Uterus (tissue), 4 donors: ENCODE data around the gene ECT2. TPM values are rescaled to one million over a fixed set of nuclear protein-coding genes. Genes with fewer than 3 reads are reported as not detected.
"Not testable (repeated sequence)": the region's sequence is repeated elsewhere in the genome, so short reads cannot be mapped to it uniquely, and the experiment has no call there.

Experiments used
- DNase-seq, 2 donors: peaks; one replicate each; pipeline ENCODE4 v3.0.0-alpha.2; 2019 to 2020
- H3K27ac ChIP-seq, 2 donors: fragments of 200-600 bp; sonication (generic); 1 replicate in 1 of 2; 2 replicates in 1 of 2; pipeline ENCODE4 v1.5.1; 2016 to 2018
- H3K27me3 ChIP-seq, 2 donors: fragments of 200-600 bp; sonication (generic); one replicate each; pipeline ENCODE4 v1.5.1; 2018 to 2019; ENCODE audit warnings: control low read depth in 1 of 2
- H3K36me3 ChIP-seq, 2 donors: fragments of 200-600 bp; sonication (generic); one replicate each; pipeline ENCODE4 v1.5.1; 2019; ENCODE audit warnings: control low read depth in 1 of 2
- H3K4me1 ChIP-seq, 2 donors: fragments of 200-600 bp; sonication (generic); one replicate each; pipeline ENCODE4 v1.5.1; 2018 to 2019; ENCODE audit warnings: control low read depth in 1 of 2
- H3K4me3 ChIP-seq, 2 donors: fragments of 200-600 bp; sonication (generic); 1 replicate in 1 of 2; 2 replicates in 1 of 2; pipeline ENCODE4 v1.5.1; 2018 to 2019; ENCODE audit warnings: mild to moderate bottlenecking in 1 of 2
- H3K9me3 ChIP-seq, 2 donors: fragments of 200-600 bp; sonication (generic); one replicate each; pipeline ENCODE4 v1.5.1; 2019; ENCODE audit warnings: control low read depth in 1 of 2
- POLR2A ChIP-seq, 2 donors: fragments of 450-650 bp; IDR thresholded peaks; one replicate each; pipeline ENCODE4 v1.6.1; 2016; ENCODE audit warnings: antibody characterized with exemption in 2 of 2, mild to moderate bottlenecking in 1 of 2, moderate library complexity in 1 of 2
- intact Hi-C: fragments of 100-400 bp; cut with DNase I; formaldehyde crosslinking; loops from one replicate; pipeline ENCODE4 v1.15.1; 2023; ENCODE audit warnings: low total_unique reads
- total RNA-seq, 4 donors: library from RNA; depleted of rRNA in 3 of 4; stranded (reverse); fragments of >200 nt in 3 of 4; gene quantifications; one replicate each; pipeline versions ENCODE4 v1.1.0 to v1.2.4, GENCODE V29; 2014 to 2023
- TF ChIP-seq, protein P1 (sequence below), 4 experiments: fragments of 200-600 bp in 2 of 4; fragments of 450-650 bp in 2 of 4; sonication (generic) in 2 of 4; IDR thresholded peaks; one replicate each; pipeline ENCODE4 v1.5.1; 2016 to 2019; ENCODE audit warnings: antibody characterized with exemption in 4 of 4, mild to moderate bottlenecking in 2 of 4, moderate library complexity in 1 of 4
- donor health status: DM: yes; HTN: yes; CAD: no.

The ECT2 gene
- total RNA-seq, 4 donors from 2014 or later, result 2.6 to 52.9 (median 4.9) TPM

DNA sequence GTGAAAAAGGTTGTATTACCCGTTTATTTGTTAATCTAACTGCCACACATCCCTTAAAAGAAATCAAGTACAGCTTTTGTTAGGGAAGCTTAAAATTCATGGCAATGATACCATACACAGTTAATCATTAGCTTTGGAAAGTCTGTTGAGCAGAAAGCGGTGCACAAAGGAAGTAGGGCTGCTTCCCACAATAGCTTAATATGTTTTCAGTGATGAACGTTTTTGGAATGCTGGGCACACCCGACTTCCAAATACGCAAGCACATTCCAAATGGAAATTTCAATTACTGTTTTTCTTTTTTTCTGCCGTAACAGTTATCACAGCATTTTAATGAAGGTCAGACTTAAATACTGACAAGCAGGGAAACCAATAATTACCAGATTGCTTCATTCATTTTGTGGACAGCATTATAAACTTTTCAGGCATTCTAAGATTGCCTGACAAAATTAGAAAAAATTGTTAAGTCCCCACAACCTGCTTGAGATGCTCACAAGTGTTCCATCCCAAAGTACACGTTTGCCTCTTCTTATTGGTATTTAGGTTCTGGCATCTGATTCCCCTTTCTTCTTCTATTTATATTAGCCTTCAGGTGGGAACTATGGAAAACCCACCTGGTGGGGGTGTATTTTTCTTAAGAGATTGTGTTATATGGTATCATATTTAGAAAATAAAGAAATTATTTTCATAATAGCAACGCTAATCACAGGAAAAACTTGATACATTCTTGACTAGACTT, 1.1 kb upstream of the ECT2 start:
- no peak for TF ChIP-seq POLR2A (IDR thresholded peaks at IDR 0.05)
- TF ChIP-seq, protein P1, sequence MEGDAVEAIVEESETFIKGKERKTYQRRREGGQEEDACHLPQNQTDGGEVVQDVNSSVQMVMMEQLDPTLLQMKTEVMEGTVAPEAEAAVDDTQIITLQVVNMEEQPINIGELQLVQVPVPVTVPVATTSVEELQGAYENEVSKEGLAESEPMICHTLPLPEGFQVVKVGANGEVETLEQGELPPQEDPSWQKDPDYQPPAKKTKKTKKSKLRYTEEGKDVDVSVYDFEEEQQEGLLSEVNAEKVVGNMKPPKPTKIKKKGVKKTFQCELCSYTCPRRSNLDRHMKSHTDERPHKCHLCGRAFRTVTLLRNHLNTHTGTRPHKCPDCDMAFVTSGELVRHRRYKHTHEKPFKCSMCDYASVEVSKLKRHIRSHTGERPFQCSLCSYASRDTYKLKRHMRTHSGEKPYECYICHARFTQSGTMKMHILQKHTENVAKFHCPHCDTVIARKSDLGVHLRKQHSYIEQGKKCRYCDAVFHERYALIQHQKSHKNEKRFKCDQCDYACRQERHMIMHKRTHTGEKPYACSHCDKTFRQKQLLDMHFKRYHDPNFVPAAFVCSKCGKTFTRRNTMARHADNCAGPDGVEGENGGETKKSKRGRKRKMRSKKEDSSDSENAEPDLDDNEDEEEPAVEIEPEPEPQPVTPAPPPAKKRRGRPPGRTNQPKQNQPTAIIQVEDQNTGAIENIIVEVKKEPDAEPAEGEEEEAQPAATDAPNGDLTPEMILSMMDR (IDR thresholded peaks at IDR 0.05), result no peak
- intact Hi-C loops, result no loop called here
- H3K36me3 ChIP-seq, result no peaks in the 10 kb centered on the region
- H3K27ac ChIP-seq, result peak overlapping the region; percentile 68 to 73
- peak overlapping the region; percentile 75 to 91 for H3K4me3 ChIP-seq
- no peaks in the 10 kb centered on the region for H3K27me3 ChIP-seq
- DNase-seq, result peak; percentile 22 to 28
- no peaks in the 10 kb centered on the region for H3K4me1 ChIP-seq
- no peaks in the 10 kb centered on the region for H3K9me3 ChIP-seq

DNA sequence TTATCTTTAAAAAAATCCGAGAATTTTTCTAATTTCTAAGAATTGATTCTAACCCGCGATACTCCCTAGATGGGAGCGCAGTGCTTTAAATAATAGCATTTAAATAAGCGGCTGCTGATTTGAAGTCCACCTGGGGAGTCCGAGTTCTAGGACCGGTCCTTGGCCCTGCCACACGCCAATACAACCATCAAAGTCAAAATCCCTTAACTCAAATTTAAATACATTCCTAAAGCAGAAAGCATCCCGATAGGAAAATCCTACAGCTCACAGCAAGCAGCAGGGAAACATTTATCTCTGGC, 508 bp upstream of the ECT2 start:
- intact Hi-C loops, result no loop called here
- H3K4me1 ChIP-seq, result no peaks in the 10 kb centered on the region

DNA sequence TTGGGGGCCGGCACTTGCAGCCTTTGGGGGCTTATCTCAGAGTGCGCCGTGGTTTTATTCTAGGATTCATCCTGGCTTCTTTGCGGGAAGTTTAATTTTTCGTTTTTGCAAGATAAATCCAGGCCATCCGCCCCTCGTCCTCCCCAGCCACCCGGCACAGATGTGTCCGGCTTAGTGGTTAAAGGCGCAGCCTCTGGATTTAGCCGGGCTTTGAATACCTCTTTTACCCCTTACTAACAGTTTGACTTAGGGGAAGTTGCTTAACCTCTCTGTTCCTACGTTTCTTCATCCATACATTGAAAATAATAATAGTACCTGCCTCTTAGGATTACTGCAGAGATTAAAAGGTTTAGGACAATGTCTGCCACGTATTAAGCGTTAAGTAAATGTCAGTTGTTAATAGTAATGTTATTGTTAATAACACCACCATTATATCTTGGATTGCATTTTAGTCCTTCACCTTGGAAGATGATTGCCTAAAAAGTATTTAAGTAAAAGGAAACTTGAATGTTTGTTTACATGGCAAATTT, 714 bp downstream of the ECT2 start:
- TF ChIP-seq, protein P1 (IDR thresholded peaks at IDR 0.05), result no peak
- TF ChIP-seq POLR2A (IDR thresholded peaks at IDR 0.05), result no peak
- Histone ChIP-seq H3K9me3 (no peaks in the 10 kb centered on the region), H3K4me1 (no peaks in the 10 kb centered on the region), H3K4me3 (peak overlapping the region; percentile 75 to 91), H3K27ac (peak overlapping the region; percentile 48 to 69), H3K27me3 (no peaks in the 10 kb centered on the region), H3K36me3 (no peaks in the 10 kb centered on the region)
- intact Hi-C loops, result no loop called here
- DNase-seq, result no peak

More for the DNA sequence above, 508 bp upstream of the ECT2 start:
- no peaks in the 10 kb centered on the region for H3K27me3 ChIP-seq
- H3K36me3 ChIP-seq, result no peaks in the 10 kb centered on the region
- H3K4me3 ChIP-seq, result peak overlapping the region; percentile 75 to 91
- TF ChIP-seq, protein P1 (IDR thresholded peaks at IDR 0.05), result no peak
- no peak for TF ChIP-seq POLR2A (IDR thresholded peaks at IDR 0.05)
- H3K9me3 ChIP-seq, result no peaks in the 10 kb centered on the region
- peak overlapping the region; percentile 68 to 73 for H3K27ac ChIP-seq
- DNase-seq, result no peak

DNA sequence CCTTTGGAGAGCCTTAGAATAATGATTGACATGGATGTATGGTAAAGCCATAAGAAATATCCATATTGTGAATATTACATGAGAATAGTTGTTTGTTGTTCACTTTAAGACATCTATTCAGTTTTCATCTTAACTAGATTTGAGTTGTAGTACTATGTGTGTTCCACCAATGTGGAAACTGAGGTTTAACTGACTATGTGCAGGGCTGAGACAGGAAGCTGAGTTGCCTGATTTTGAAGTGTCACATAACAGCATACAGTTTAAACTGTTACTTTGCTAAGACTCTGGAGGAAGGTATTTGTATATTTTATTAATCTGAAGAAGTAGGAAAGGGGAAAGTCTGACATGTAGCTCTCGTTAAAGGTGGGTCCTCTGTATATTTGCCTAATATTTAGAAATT, 2.1 kb downstream of the ECT2 start:
- DNase-seq, result no peak
- H3K4me3 ChIP-seq, result no peak overlapping the region
- H3K27ac ChIP-seq, result no peak overlapping the region
- H3K4me1 ChIP-seq, result no peaks in the 10 kb centered on the region
- H3K27me3 ChIP-seq, result no peaks in the 10 kb centered on the region
- H3K36me3 ChIP-seq, result no peaks in the 10 kb centered on the region
- TF ChIP-seq POLR2A (IDR thresholded peaks at IDR 0.05), result no peak
- TF ChIP-seq, protein P1 (IDR thresholded peaks at IDR 0.05), result no peak
- intact Hi-C loops, result no loop called here
- H3K9me3 ChIP-seq, result no peaks in the 10 kb centered on the region

DNA sequence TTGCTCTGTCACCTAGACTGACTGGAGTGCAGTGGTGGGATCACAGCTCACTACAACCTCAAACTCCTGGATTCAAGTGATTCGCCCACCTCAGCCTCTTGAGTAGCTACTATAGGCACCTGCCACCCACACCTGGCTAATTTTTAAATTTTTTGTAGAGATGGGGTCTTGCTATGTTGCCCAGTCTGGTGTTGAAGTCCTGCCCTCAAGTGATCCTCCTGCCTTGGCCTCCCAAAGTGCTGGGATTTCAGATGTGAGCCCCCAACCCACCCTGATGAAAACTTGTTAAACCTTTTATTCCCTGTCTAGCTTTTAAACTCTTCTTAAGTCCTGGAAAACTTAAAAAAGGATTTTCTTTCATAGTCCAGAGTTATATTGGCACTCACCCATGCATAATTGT, 2.6 kb downstream of the ECT2 start:
- Histone ChIP-seq H3K36me3 (no peaks in the 10 kb centered on the region), H3K4me3 (no peak overlapping the region), H3K27ac (no peak overlapping the region), H3K4me1 (no peaks in the 10 kb centered on the region), H3K27me3 (no peaks in the 10 kb centered on the region), H3K9me3 (no peaks in the 10 kb centered on the region)
- intact Hi-C loops, result no loop called here
- TF ChIP-seq POLR2A (IDR thresholded peaks at IDR 0.05), result no peak
- TF ChIP-seq, protein P1 (IDR thresholded peaks at IDR 0.05), result no peak
- no peak for DNase-seq

DNA sequence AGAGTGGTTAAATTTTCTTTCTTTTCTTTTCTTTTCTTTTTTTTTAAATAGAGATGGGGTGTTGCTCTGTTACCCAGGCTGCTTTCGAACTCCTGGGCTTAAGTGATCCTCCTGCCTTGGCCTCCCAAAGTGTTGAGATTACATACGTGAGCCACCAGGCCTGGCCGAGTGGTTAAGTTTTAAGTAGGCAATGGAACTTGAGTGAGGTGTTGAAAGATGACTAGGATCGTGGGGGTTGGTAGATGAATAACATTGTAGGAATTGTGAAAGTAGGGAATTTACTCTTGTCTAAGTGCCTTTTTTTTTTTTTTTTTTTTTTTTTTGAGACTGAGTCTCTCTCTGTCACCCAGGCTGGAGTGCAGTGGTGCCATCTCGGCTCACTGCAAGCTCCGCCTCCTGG, 9.9 kb downstream of the ECT2 start:
- DNase-seq, H3K4me1 ChIP-seq, intact Hi-C loops, H3K27ac ChIP-seq, H3K27me3 ChIP-seq, H3K36me3 ChIP-seq, H3K4me3 ChIP-seq, H3K9me3 ChIP-seq: not testable (repeated sequence)
